GM23248 (cell line): Measurements from ENCODE around the gene BNIP5. TPM values are rescaled to one million over a fixed set of nuclear protein-coding genes. Genes with fewer than 3 reads are reported as not detected.
A peak's percentile ranks its signal among the peaks of the same experiment; 100 is the strongest.

Source experiments
- DNase-seq: peaks from one replicate; pipeline ENCODE4 v3.0.0-alpha.2; 2015
- H2AFZ ChIP-seq: fragments of 200-600 bp; sonication (generic); 2 replicates; pipeline ENCODE4 v1.6.1; 2016; ENCODE audit warnings: antibody characterized with exemption
- H3F3A ChIP-seq: fragments of 200-600 bp; sonication (generic); 2 replicates; pipeline ENCODE4 v1.6.1; 2016; ENCODE audit warnings: mild to moderate bottlenecking, antibody characterized with exemption, mixed run types; ENCODE audit not compliant: insufficient read depth
- H3K27ac ChIP-seq: fragments of 200-600 bp; sonication (generic); 2 replicates; pipeline ENCODE4 v1.5.1; 2016; ENCODE audit warnings: mild to moderate bottlenecking
- H3K27me3 ChIP-seq: fragments of 200-600 bp; sonication (generic); replicated peaks from 2 replicates; pipeline ENCODE4 v1.6.1; 2016; ENCODE audit warnings: mild to moderate bottlenecking; ENCODE audit not compliant: insufficient read depth
- H3K36me3 ChIP-seq: fragments of 200-600 bp; sonication (generic); 2 replicates; pipeline ENCODE4 v1.6.1; 2016; ENCODE audit warnings: low read depth, mild to moderate bottlenecking
- H3K4me1 ChIP-seq: fragments of 200-600 bp; sonication (generic); 2 replicates; pipeline ENCODE4 v1.6.1; 2016; ENCODE audit warnings: mild to moderate bottlenecking; ENCODE audit not compliant: insufficient read depth
- H3K4me2 ChIP-seq: fragments of 200-600 bp; sonication (generic); one replicate; pipeline ENCODE4 v1.6.1; 2016; ENCODE audit warnings: mild to moderate bottlenecking; ENCODE audit not compliant: unreplicated experiment
- H3K4me3 ChIP-seq: fragments of 200-600 bp; sonication (generic); 2 replicates; pipeline ENCODE4 v1.5.1; 2016; ENCODE audit warnings: mild to moderate bottlenecking
- H3K79me2 ChIP-seq: fragments of 200-600 bp; sonication (generic); 2 replicates; pipeline ENCODE4 v1.6.1; 2016; ENCODE audit warnings: mild to moderate bottlenecking; ENCODE audit not compliant: insufficient read depth
- H3K9ac ChIP-seq: fragments of 200-600 bp; sonication (generic); 2 replicates; pipeline ENCODE4 v1.6.1; 2016; ENCODE audit warnings: mild to moderate bottlenecking
- H3K9me2 ChIP-seq: fragments of 200-600 bp; sonication (generic); 2 replicates; pipeline ENCODE4 v1.6.1; 2016; ENCODE audit warnings: mixed run types, mild to moderate bottlenecking, moderate library complexity; ENCODE audit not compliant: insufficient read depth
- H3K9me3 ChIP-seq: fragments of 200-600 bp; sonication (generic); one replicate; pipeline ENCODE4 v1.6.1; 2017; ENCODE audit warnings: low read depth
- H4K20me1 ChIP-seq: fragments of 200-600 bp; sonication (generic); 2 replicates; pipeline ENCODE4 v1.6.0; 2016; ENCODE audit not compliant: insufficient read depth
- EZH2 ChIP-seq: fragments of 200-600 bp; sonication (generic); IDR thresholded peaks from 2 replicates; pipeline ENCODE4 v1.6.1; 2018; ENCODE audit warnings: antibody characterized with exemption, mild to moderate bottlenecking; ENCODE audit not compliant: insufficient read depth, poor library complexity, severe bottlenecking
- EZH2phosphoT487 ChIP-seq: fragments of 200-600 bp; sonication (generic); IDR thresholded peaks from 2 replicates; pipeline ENCODE4 v1.6.1; 2018; ENCODE audit warnings: antibody characterized with exemption, moderate library complexity, mild to moderate bottlenecking, low read depth; ENCODE audit not compliant: insufficient read depth
- WGBS, 2 experiments: methylation state at CpG; one replicate each; pipeline ENCODE4 v1.1.6; 2015 to 2017; ENCODE audit warnings: low lambda C conversion rate in 2 of 2, low coverage in 1 of 2; ENCODE audit errors: missing lambda C conversion rate in 2 of 2; 5-methylcytosine and 5-hydroxymethylcytosine counted together
- in situ Hi-C: fragments of 300-500 bp; cut with MboI; formaldehyde crosslinking; loops from 2 replicates; pipeline ENCODE4 v1.15.0; 2020
- polyA plus RNA-seq: library from polyadenylated mRNA; unstranded; fragments of >200 nt; fragmentation: Nextera tagmentation; extraction: Ambion mirVana; gene quantifications from 2 replicates; pipeline ENCODE4 v1.2.1, GENCODE V29; 2016
- total RNA-seq: library from RNA; depleted of rRNA; stranded (reverse); fragments of >200 nt; shearing (Covaris generic); gene quantifications from 2 replicates; pipeline ENCODE4 v1.2.3, GENCODE V29; 2014

The BNIP5 gene
- total and polyA plus RNA-seq, 2 experiments from 2014 or later: not detected

DNA sequence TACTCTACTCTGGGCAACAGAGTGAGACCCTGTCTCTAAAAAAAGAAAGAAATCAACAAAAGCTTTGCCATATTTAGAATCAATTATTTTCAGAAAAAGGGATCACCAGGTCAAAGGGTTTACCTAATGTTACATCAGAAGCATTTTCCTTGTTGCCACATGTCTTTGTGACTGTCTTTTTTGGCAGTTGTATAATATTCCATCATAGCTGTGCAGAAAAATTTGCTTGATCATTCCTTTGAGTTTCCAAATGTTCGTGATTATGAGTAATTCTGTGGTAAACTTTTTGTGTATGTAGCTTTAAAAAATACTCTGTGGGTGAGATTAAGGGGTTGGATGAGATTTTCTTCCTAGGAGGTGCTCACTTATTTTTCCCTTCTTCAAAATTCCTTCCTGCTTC lies 40.4 kb downstream of the BNIP5 start:
- Histone ChIP-seq H3K4me2 (peak overlapping the region; percentile 22), H2AFZ (no peak overlapping the region), H3K27me3 (no peaks in the 10 kb centered on the region), H3F3A (no peaks in the 10 kb centered on the region), H3K4me3 (no peak overlapping the region), H3K27ac (peak overlapping the region; percentile 42), H3K9me3 (no peaks in the 10 kb centered on the region), H3K36me3 (no peaks in the 10 kb centered on the region), H3K9ac (peak overlapping the region; percentile 53), H3K9me2 (no peaks in the 10 kb centered on the region), H4K20me1 (no peaks in the 10 kb centered on the region), H3K79me2 (no peaks in the 10 kb centered on the region), H3K4me1 (peaks cover 9% of the 10 kb centered on the region)
- 0 to 2% methylated on average over 1 of the region's 1 CpG for WGBS, 2 experiments
- in situ Hi-C loops: no loop called here
- TF ChIP-seq EZH2phosphoT487 (no peak), EZH2 (no peak)
- DNase-seq: peak; percentile 83

DNA sequence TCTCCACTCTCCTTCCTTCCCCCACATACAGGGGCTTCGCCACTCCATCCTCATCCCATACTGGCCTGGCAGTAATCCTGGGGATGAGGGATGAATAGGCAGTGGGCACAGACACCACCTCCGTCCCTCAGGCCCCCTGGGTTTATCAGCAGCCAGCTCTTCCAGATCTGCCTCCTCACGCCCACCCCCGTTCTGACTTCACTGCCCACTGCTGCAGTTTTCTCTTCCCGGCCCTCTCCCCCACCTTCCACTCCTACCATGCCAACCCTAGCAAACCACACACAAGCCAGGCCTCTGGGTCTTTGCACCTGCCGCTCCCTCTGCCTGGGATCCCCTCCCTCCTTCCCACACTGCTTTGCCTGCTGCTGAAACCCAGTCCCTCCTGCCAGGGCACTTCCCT lies 44.5 kb downstream of the BNIP5 start:
- H3K9ac ChIP-seq: no peak overlapping the region
- in situ Hi-C loops: no loop called here
- 0 out of 2 replicates have a peak, but pooled peaks cover 4% of the 10 kb centered on the region for H3F3A ChIP-seq
- no peak overlapping the region for H3K27ac ChIP-seq
- no peaks in the 10 kb centered on the region for H3K9me2 ChIP-seq
- H3K79me2 ChIP-seq: no peaks in the 10 kb centered on the region
- H3K9me3 ChIP-seq: no peaks in the 10 kb centered on the region
- WGBS, 2 experiments: 74 to 76% methylated on average over 5 to 6 of the region's 6 CpGs
- no peak overlapping the region for H3K4me3 ChIP-seq
- peaks cover 11% of the 10 kb centered on the region for H3K4me1 ChIP-seq
- no peaks in the 10 kb centered on the region for H3K27me3 ChIP-seq
- TF ChIP-seq EZH2 (no peak), EZH2phosphoT487 (no peak)
- H3K4me2 ChIP-seq: no peak overlapping the region
- H2AFZ ChIP-seq: no peak overlapping the region
- H4K20me1 ChIP-seq: no peaks in the 10 kb centered on the region
- no peaks in the 10 kb centered on the region for H3K36me3 ChIP-seq
- no peak for DNase-seq

DNA sequence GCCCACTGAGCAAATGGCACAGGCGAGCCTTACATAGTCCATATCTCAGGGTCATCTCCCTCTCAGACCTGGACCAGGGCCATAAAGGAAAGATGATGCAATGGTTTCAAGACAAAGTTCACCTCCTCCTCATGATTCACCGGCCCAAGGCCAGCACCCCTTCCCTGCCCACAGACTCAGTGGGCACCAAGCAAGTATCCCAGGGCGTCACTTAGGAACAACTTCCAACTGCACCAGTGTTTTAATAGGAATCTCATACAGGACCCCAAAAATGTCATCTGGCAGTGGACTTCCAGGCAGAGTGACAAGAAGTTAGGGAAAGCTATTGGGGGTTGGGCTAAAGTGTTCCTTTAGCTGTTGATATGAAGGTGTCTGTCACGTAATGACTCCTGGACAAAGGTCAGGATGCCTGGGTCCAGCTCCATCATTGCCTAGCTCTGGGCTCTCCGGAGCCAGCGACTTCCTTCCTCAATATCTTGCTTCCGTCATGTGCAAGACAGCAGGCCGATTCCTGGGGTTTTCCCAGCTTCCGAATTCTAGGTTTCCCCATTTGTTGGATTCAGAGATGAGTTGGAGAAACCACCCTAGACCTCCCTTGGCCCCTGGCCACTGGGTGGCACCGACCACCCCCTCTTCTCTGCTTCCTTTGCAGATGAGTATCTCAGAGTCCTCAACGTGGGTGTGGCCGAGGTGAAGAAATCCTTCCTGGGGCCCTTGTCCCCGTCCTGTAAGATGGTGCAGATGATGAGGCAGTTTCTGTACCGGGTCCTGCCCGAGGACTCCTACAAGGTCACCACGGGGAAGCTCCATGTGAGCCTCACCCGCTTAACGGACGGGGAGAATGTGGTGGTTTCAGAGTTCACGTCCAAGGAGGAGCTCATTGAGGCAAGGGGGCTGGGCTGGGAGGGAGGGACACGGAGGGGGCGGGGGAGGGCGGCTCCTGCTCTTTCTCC lies 45.7 kb downstream of the BNIP5 start:
- H3F3A ChIP-seq: 0 out of 2 replicates have a peak, but pooled peaks cover 4% of the 10 kb centered on the region
- no peaks in the 10 kb centered on the region for H4K20me1 ChIP-seq
- in situ Hi-C loops: no loop called here
- 0 out of 2 replicates have a peak overlapping the region, but pooled peaks have one; percentile 32 for H2AFZ ChIP-seq
- TF ChIP-seq EZH2 (no peak), EZH2phosphoT487 (no peak)
- no peak overlapping the region for H3K4me3 ChIP-seq
- no peaks in the 10 kb centered on the region for H3K36me3 ChIP-seq
- no peak overlapping the region for H3K9ac ChIP-seq
- 69 to 72% methylated on average over 20 to 23 of the region's 23 CpGs for WGBS, 2 experiments
- H3K4me2 ChIP-seq: no peak overlapping the region
- no peaks in the 10 kb centered on the region for H3K9me3 ChIP-seq
- peaks cover 9% of the 10 kb centered on the region for H3K4me1 ChIP-seq
- H3K79me2 ChIP-seq: no peaks in the 10 kb centered on the region
- H3K27ac ChIP-seq: no peak overlapping the region
- no peaks in the 10 kb centered on the region for H3K9me2 ChIP-seq
- peaks cover 3% of the 10 kb centered on the region; the same call in 1 of the 2 replicates for H3K27me3 ChIP-seq
- DNase-seq: peak; percentile 44

DNA sequence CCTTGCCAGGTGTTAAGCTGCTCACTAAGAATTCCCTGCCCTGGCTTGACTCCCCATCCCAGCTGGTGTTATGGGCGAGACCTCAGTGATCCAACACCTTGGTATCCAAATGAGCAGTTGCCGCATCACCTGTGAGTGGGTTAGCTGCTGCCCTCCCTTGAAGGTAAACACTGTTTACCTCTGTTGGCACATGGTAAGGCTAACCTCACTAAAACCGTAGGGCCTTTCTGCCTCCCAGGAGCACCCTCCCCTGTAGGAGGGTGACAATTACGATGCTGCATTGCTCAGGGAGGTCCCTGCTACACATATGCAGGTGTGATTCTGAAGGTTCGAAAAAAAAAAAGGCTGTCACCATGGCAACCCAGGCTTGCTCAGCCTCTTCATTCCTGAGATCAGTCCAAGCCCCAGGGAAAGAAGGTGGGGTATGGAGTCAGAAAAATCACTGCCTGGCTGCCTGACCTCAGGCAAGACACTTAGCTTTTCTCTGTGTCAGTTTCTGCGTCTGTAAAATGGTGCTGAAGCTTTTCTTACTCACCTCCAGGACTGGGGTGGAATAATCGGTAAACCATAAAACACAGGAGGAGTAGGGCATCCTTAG lies 47.3 kb downstream of the BNIP5 start:
- no peaks in the 10 kb centered on the region for H3K79me2 ChIP-seq
- no peak overlapping the region for H3K4me2 ChIP-seq
- H2AFZ ChIP-seq: no peak overlapping the region
- TF ChIP-seq EZH2phosphoT487 (no peak), EZH2 (no peak)
- H3F3A ChIP-seq: 0 out of 2 replicates have a peak, but pooled peaks cover 4% of the 10 kb centered on the region
- peaks cover 18% of the 10 kb centered on the region for H3K27me3 ChIP-seq
- H3K36me3 ChIP-seq: no peaks in the 10 kb centered on the region
- no peak overlapping the region for H3K27ac ChIP-seq
- H3K4me1 ChIP-seq: peaks cover 6% of the 10 kb centered on the region; the same call in 1 of the 2 replicates
- DNase-seq: no peak
- no peaks in the 10 kb centered on the region for H3K9me3 ChIP-seq
- WGBS, 2 experiments: 66 to 74% methylated on average over 7 of the region's 7 CpGs
- in situ Hi-C loops: no loop called here
- H4K20me1 ChIP-seq: no peaks in the 10 kb centered on the region
- H3K9ac ChIP-seq: no peak overlapping the region
- no peak overlapping the region for H3K4me3 ChIP-seq
- no peaks in the 10 kb centered on the region for H3K9me2 ChIP-seq
